Calu3 (cell line): ENCODE data around the gene MTHFD1. TPM values are rescaled to one million over a fixed set of nuclear protein-coding genes. Genes with fewer than 3 reads are reported as not detected.
"Not testable (repeated sequence)": the region's sequence is repeated elsewhere in the genome, so short reads cannot be mapped to it uniquely, and the experiment has no call there.

Experiments
- BruUV-seq: library from RNA; stranded (reverse); fragments of 400-500 nt; replicated peaks from 2 replicates; lab custom pipeline; 2021; lab: Mats Ljungman, UMichigan
- CTCF ChIA-PET: fragments of 300-600 bp; sonication (Branson Sonifier 250); formaldehyde crosslinking; loops from one replicate; lab custom pipeline; 2022; ENCODE audit warnings: antibody characterized with exemption; lab: Charles Lee
- DNase-seq: peaks from one replicate; pipeline ENCODE4 v3.0.0; 2022
- H3K27ac Mint-ChIP-seq: one replicate; pipeline ENCODE4 v1.8.0; 2022; ENCODE audit warnings: mixed read lengths; ENCODE audit not compliant: unreplicated experiment
- H3K27me3 Mint-ChIP-seq: one replicate; pipeline ENCODE4 v1.8.0; 2022; ENCODE audit warnings: mixed read lengths; ENCODE audit not compliant: unreplicated experiment
- H3K36me3 Mint-ChIP-seq: one replicate; pipeline ENCODE4 v1.8.0; 2022; ENCODE audit warnings: mild to moderate bottlenecking, moderate library complexity, mixed read lengths; ENCODE audit not compliant: insufficient read depth, unreplicated experiment
- H3K4me1 Mint-ChIP-seq: one replicate; pipeline ENCODE4 v1.8.0; 2022; ENCODE audit warnings: mild to moderate bottlenecking, low read depth, mixed read lengths; ENCODE audit not compliant: unreplicated experiment
- H3K4me3 Mint-ChIP-seq: one replicate; pipeline ENCODE4 v1.8.0; 2022; ENCODE audit warnings: mild to moderate bottlenecking, low read depth, moderate library complexity, mixed read lengths; ENCODE audit not compliant: unreplicated experiment
- H3K9me3 Mint-ChIP-seq: one replicate; pipeline ENCODE4 v1.8.0; 2022; ENCODE audit warnings: low read depth, mixed read lengths; ENCODE audit not compliant: unreplicated experiment
- CTCF ChIP-seq: fragments of 200-600 bp; IDR thresholded peaks from one replicate; pipeline ENCODE4 v1.8.0; 2022; ENCODE audit warnings: antibody characterized with exemption; ENCODE audit not compliant: unreplicated experiment
- intact Hi-C: fragments of 100-400 bp; cut with micrococcal nuclease; formaldehyde crosslinking; loops from one replicate; pipeline ENCODE4 v1.10.0; 2022; ENCODE audit not compliant: unreplicated experiment
- total RNA-seq: library from RNA; stranded (reverse); gene quantifications from 2 replicates; pipeline ENCODE4 v1.2.3, GENCODE V29; 2022

MTHFD1 gene
- total RNA-seq, 1 experiment from 2014 or later, result 164 TPM

- Mint-ChIP-seq H3K4me3 (no peak overlapping the region), H3K27ac (no peak overlapping the region), H3K9me3 (no peaks in the 10 kb centered on the region), H3K4me1 (no peaks in the 10 kb centered on the region), H3K36me3 (no peaks in the 10 kb centered on the region), H3K27me3 (no peaks in the 10 kb centered on the region)
- intact Hi-C loops, result no loop called here
- CTCF ChIA-PET, result interaction anchor here (0.5 to 1.1 kb wide), 3 partner anchors 9 to 281 kb away, joined by 3 to 4 read pairs (median 4); no protein-coding TSS in a partner anchor
- no peak for DNase-seq
- no peak for TF ChIP-seq CTCF
- BruUV-seq, result no TSS peak
Observed at GRCh38 chr14:64349741-64350490, 38.2 kb upstream of the MTHFD1 start.

- Mint-ChIP-seq H3K4me3 (no peak overlapping the region), H3K9me3 (no peaks in the 10 kb centered on the region), H3K27me3 (no peaks in the 10 kb centered on the region), H3K27ac (no peak overlapping the region), H3K4me1 (no peaks in the 10 kb centered on the region), H3K36me3 (no peaks in the 10 kb centered on the region)
- CTCF ChIA-PET, result no interaction called here
- TF ChIP-seq CTCF, result no peak
- BruUV-seq, result no TSS peak
- intact Hi-C loops, result no loop called here
- no peak for DNase-seq
Observed at GRCh38 chr14:64363265-64363846, 24.8 kb upstream of the MTHFD1 start.

GRCh38 chr14:64364907-64365306 lies 23.2 kb upstream of the MTHFD1 start:
- Mint-ChIP-seq H3K27ac (no peak overlapping the region), H3K4me3 (no peak overlapping the region), H3K9me3 (no peaks in the 10 kb centered on the region), H3K36me3 (no peaks in the 10 kb centered on the region), H3K27me3 (no peaks in the 10 kb centered on the region), H3K4me1 (no peaks in the 10 kb centered on the region)
- CTCF ChIA-PET, result interaction anchor here (0.6 kb wide), 1 partner anchor 15 kb away, joined by 4 read pairs; no protein-coding TSS in a partner anchor
- intact Hi-C loops, result no loop called here
- no TSS peak for BruUV-seq
- no peak for TF ChIP-seq CTCF
- no peak for DNase-seq

GRCh38 chr14:64365358-64365889 lies 22.7 kb upstream of the MTHFD1 start:
- intact Hi-C loops, BruUV-seq, DNase-seq, H3K27ac Mint-ChIP-seq, H3K4me3 Mint-ChIP-seq, H3K9me3 Mint-ChIP-seq, H3K36me3 Mint-ChIP-seq, H3K4me1 Mint-ChIP-seq, H3K27me3 Mint-ChIP-seq: not testable (repeated sequence)
- CTCF ChIA-PET, result interaction anchor here (0.7 kb wide), 1 partner anchor 16 kb away, joined by 4 read pairs; no protein-coding TSS in a partner anchor
